HepG2 (cell line): ENCODE measurements around the gene DPM1. TPM values are rescaled to one million over a fixed set of nuclear protein-coding genes. Genes with fewer than 3 reads are reported as not detected.

ENCODE experiments used
- ADNP ChIP-seq: sonication (generic); formaldehyde crosslinking; IDR thresholded peaks from 2 replicates; pipeline ENCODE4 v1.4.0; 2020; ENCODE audit warnings: missing genetic modification reagents
- AGO2 ChIP-seq: fragments of 200-400 bp; formaldehyde crosslinking; optimal IDR thresholded peaks from 2 replicates; pipeline ENCODE3; 2017; ENCODE audit warnings: mild to moderate bottlenecking, low read depth, low read length, moderate library complexity
- CC2D1A ChIP-seq: sonication (generic); formaldehyde crosslinking; IDR thresholded peaks from 2 replicates; pipeline ENCODE4 v1.8.1; 2023; ENCODE audit warnings: mild to moderate bottlenecking, missing genetic modification reagents
- CREM ChIP-seq, 2 experiments: sonication (generic) in 1 of 2; formaldehyde crosslinking in 1 of 2; IDR thresholded peaks; 2 replicates each; pipeline versions ENCODE4 v1.4.0 to v1.6.1; 2016 to 2020; ENCODE audit warnings: antibody characterized with exemption in 1 of 2, mild to moderate bottlenecking in 1 of 2, missing genetic modification reagents in 1 of 2
- FOXK1 ChIP-seq: sonication (generic); formaldehyde crosslinking; IDR thresholded peaks from 2 replicates; pipeline ENCODE4 v1.4.0; 2020; ENCODE audit warnings: low read depth, missing genetic modification reagents, borderline replicate concordance
- FOXP1 ChIP-seq, 2 experiments: fragments of 450-650 bp in 1 of 2; IDR thresholded peaks; 2 replicates each; pipeline ENCODE4 v1.6.1; 2017 to 2018; ENCODE audit warnings: antibody characterized with exemption in 1 of 2
- HOXA9 ChIP-seq: sonication (generic); formaldehyde crosslinking; IDR thresholded peaks from 2 replicates; pipeline ENCODE4 v1.8.1; 2022; ENCODE audit warnings: missing genetic modification reagents, mild to moderate bottlenecking, moderate library complexity, borderline replicate concordance
- ISL2 ChIP-seq: sonication (generic); formaldehyde crosslinking; IDR thresholded peaks from 2 replicates; pipeline ENCODE4 v1.5.0; 2020; ENCODE audit warnings: missing genetic modification reagents
- ISX ChIP-seq: sonication (generic); formaldehyde crosslinking; conservative IDR thresholded peaks from 2 replicates; pipeline ENCODE4 v1.5.0; 2020; ENCODE audit warnings: missing genetic modification reagents
- MTF2 ChIP-seq: sonication (generic); formaldehyde crosslinking; IDR thresholded peaks from 2 replicates; pipeline ENCODE4 v1.5.0; 2020; ENCODE audit warnings: missing genetic modification reagents, borderline replicate concordance
- PAX8 ChIP-seq: sonication (generic); formaldehyde crosslinking; IDR thresholded peaks from 2 replicates; pipeline ENCODE4 v1.8.0; 2022; ENCODE audit warnings: mild to moderate bottlenecking, missing genetic modification reagents, borderline replicate concordance
- PHF5A ChIP-seq: IDR thresholded peaks from one replicate; pipeline ENCODE4 v1.6.1; 2018; ENCODE audit warnings: low read depth, missing genetic modification reagents; ENCODE audit not compliant: unreplicated experiment
- SOX6 ChIP-seq, 2 experiments: fragments of 450-650 bp in 1 of 2; sonication (generic) in 1 of 2; formaldehyde crosslinking in 1 of 2; IDR thresholded peaks; 2 replicates each; pipeline versions ENCODE4 v1.4.0 to v1.6.1; 2017 to 2020; ENCODE audit warnings: antibody characterized with exemption in 1 of 2, mild to moderate bottlenecking in 1 of 2, missing genetic modification reagents in 1 of 2
- ZFP90 ChIP-seq: sonication (generic); formaldehyde crosslinking; IDR thresholded peaks from 2 replicates; pipeline ENCODE4 v1.8.0; 2022; ENCODE audit warnings: missing genetic modification reagents, mild to moderate bottlenecking, inconsistent platforms, borderline replicate concordance
- ZNF598 ChIP-seq: sonication (generic); formaldehyde crosslinking; IDR thresholded peaks from 2 replicates; pipeline ENCODE4 v1.5.1; 2020; ENCODE audit warnings: mild to moderate bottlenecking, missing genetic modification reagents, borderline replicate concordance
- ZNF703 ChIP-seq: sonication (generic); formaldehyde crosslinking; IDR thresholded peaks from 2 replicates; pipeline ENCODE4 v1.5.1; 2020; ENCODE audit warnings: missing genetic modification reagents, mild to moderate bottlenecking, moderate library complexity, borderline replicate concordance
- ZNF773 ChIP-seq: sonication (generic); formaldehyde crosslinking; IDR thresholded peaks from 2 replicates; pipeline ENCODE4 v1.4.0; 2020; ENCODE audit warnings: missing genetic modification reagents, borderline replicate concordance
- ZNF784 ChIP-seq: sonication (generic); formaldehyde crosslinking; IDR thresholded peaks from 2 replicates; pipeline ENCODE4 v1.5.1; 2020; ENCODE audit warnings: missing genetic modification reagents, mild to moderate bottlenecking, borderline replicate concordance
- polyA plus RNA-seq, 8 experiments: library from polyadenylated mRNA; depleted of rRNA in 3 of 8; stranded (reverse) in 7 of 8; unstranded in 1 of 8; fragments of >200 nt; fragmentation: Illumina TruSeq in 4 of 8; extraction: Trizol in 4 of 8; gene quantifications; 2 replicates each; pipeline versions ENCODE4 v1.2.1 to v1.2.3, GENCODE V29; 2011 to 2016; ENCODE audit warnings: low read depth in 4 of 8, missing spikeins in 1 of 8, mixed read lengths in 1 of 8; ENCODE audit not compliant: insufficient read depth in 1 of 8
- total RNA-seq, 5 experiments: library from RNA; depleted of rRNA; stranded (reverse); fragments of >200 nt; fragmentation: Illumina TruSeq; extraction: Trizol; gene quantifications; 2 replicates each; pipeline ENCODE4 v1.2.3, GENCODE V29; 2016; ENCODE audit warnings: low read depth in 1 of 5
- TF ChIP-seq, protein P1 (sequence below): sonication (generic); formaldehyde crosslinking; conservative IDR thresholded peaks from 2 replicates; pipeline ENCODE4 v1.4.0; 2020; ENCODE audit warnings: missing genetic modification reagents
- TF ChIP-seq, protein P2 (sequence below): sonication (generic); formaldehyde crosslinking; IDR thresholded peaks from 2 replicates; pipeline ENCODE4 v1.4.0; 2020; ENCODE audit warnings: missing genetic modification reagents, borderline replicate concordance

The DPM1 gene
- total and polyA plus RNA-seq, 2 of the 13 experiments (the other 11 are each of a cell fraction or from before 2014, with no cell fraction given): 83.2 to 161 TPM

- peak; percentile 94 for TF ChIP-seq AGO2
- peak; percentile 86; the same call in 1 of the 2 replicates for TF ChIP-seq PAX8 (CRISPR knock-in tag)
- 0 out of 2 replicates have a peak, but pooled peaks have one; percentile 61 for TF ChIP-seq ZNF773 (CRISPR knock-in tag)
- peak; percentile 28 for TF ChIP-seq ZNF598 (CRISPR knock-in tag)
- TF ChIP-seq CC2D1A (CRISPR knock-in tag): 0 out of 2 replicates have a peak, but pooled peaks have one; percentile 72
- TF ChIP-seq ISL2 (CRISPR knock-in tag): peak; percentile 33; the same call in 1 of the 2 replicates
- TF ChIP-seq MTF2: peak; percentile 76; the same call in 1 of the 2 replicates
- peak; percentile 92 for TF ChIP-seq FOXK1 (CRISPR knock-in tag)
- TF ChIP-seq, protein P1, sequence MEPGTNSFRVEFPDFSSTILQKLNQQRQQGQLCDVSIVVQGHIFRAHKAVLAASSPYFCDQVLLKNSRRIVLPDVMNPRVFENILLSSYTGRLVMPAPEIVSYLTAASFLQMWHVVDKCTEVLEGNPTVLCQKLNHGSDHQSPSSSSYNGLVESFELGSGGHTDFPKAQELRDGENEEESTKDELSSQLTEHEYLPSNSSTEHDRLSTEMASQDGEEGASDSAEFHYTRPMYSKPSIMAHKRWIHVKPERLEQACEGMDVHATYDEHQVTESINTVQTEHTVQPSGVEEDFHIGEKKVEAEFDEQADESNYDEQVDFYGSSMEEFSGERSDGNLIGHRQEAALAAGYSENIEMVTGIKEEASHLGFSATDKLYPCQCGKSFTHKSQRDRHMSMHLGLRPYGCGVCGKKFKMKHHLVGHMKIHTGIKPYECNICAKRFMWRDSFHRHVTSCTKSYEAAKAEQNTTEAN (CRISPR knock-in tag): peak; percentile 84; the same call in 1 of the 2 replicates
- TF ChIP-seq ZNF784 (CRISPR knock-in tag): 0 out of 2 replicates have a peak, but pooled peaks have one; percentile 3
- no peak for TF ChIP-seq FOXP1 (IDR thresholded peaks at IDR 0.05)
- no peak for TF ChIP-seq FOXP1 (CRISPR knock-in tag; IDR thresholded peaks at IDR 0.05)
- peak; percentile 92; the same call in 1 of the 2 replicates for TF ChIP-seq ISX (CRISPR knock-in tag)
- TF ChIP-seq CREM (IDR thresholded peaks at IDR 0.05): peak; percentile 94
- no peak for TF ChIP-seq CREM (CRISPR knock-in tag; IDR thresholded peaks at IDR 0.05)
- TF ChIP-seq SOX6 (IDR thresholded peaks at IDR 0.05): no peak
- TF ChIP-seq SOX6 (CRISPR knock-in tag; IDR thresholded peaks at IDR 0.05): peak; percentile 68
- TF ChIP-seq ZNF703 (CRISPR knock-in tag): peak; percentile 51; the same call in 1 of the 2 replicates
- TF ChIP-seq HOXA9 (CRISPR knock-in tag): peak; percentile 80
- TF ChIP-seq ZFP90 (CRISPR knock-in tag): peak; percentile 86; the same call in 1 of the 2 replicates
- no peak for TF ChIP-seq ADNP (CRISPR knock-in tag)
- TF ChIP-seq PHF5A (CRISPR knock-in tag): no peak
- TF ChIP-seq, protein P2, sequence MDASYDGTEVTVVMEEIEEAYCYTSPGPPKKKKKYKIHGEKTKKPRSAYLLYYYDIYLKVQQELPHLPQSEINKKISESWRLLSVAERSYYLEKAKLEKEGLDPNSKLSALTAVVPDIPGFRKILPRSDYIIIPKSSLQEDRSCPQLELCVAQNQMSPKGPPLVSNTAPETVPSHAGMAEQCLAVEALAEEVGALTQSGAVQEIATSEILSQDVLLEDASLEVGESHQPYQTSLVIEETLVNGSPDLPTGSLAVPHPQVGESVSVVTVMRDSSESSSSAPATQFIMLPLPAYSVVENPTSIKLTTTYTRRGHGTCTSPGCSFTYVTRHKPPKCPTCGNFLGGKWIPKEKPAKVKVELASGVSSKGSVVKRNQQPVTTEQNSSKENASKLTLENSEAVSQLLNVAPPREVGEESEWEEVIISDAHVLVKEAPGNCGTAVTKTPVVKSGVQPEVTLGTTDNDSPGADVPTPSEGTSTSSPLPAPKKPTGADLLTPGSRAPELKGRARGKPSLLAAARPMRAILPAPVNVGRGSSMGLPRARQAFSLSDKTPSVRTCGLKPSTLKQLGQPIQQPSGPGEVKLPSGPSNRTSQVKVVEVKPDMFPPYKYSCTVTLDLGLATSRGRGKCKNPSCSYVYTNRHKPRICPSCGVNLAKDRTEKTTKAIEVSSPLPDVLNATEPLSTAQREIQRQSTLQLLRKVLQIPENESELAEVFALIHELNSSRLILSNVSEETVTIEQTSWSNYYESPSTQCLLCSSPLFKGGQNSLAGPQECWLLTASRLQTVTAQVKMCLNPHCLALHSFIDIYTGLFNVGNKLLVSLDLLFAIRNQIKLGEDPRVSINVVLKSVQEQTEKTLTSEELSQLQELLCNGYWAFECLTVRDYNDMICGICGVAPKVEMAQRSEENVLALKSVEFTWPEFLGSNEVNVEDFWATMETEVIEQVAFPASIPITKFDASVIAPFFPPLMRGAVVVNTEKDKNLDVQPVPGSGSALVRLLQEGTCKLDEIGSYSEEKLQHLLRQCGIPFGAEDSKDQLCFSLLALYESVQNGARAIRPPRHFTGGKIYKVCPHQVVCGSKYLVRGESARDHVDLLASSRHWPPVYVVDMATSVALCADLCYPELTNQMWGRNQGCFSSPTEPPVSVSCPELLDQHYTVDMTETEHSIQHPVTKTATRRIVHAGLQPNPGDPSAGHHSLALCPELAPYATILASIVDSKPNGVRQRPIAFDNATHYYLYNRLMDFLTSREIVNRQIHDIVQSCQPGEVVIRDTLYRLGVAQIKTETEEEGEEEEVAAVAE (CRISPR knock-in tag): no peak
These were observed 547 bp upstream of the DPM1 start, which contains the start of gene MOCS3 (continued) for GRCh38 chr20:50958615-50959542.
